ENCODE data around the gene RDH11. TPM values are rescaled to one million over a fixed set of nuclear protein-coding genes. Genes with fewer than 3 reads are reported as not detected.
"Not testable (repeated sequence)": the region's sequence is repeated elsewhere in the genome, so short reads cannot be mapped to it uniquely, and the experiment has no call there.

Gene RDH11
- total RNA-seq, 4 donors from 2014 or later = 24.0 to 48.8 (median 34.9) TPM

DNA sequence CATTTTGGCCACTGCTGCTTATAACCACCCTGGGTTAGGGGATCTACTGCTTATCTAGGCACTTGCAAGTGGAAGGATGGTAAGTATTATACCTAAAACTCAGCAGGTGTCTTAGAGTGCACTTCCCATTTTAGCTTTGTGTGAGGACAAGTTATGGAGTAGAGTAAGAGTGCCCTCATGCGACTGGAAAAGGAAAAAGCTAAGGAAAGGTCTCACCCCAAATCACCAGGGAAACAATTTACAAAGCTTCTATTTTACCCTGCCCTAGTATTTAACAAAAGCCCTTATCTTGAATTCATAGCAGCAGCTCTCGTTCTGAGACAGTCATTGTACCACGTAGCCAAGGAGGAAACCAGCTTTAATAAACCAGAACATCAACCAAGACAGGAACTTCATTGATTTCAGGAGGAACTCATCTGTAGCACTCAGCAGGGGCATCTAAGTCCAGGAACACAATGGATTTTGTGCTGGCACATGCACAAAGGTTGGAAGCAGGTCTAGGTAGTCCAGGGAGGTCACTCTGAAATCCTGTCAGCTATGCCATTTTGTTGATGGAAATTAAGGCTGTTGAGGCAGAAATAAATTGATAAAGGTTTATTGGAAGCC lies 9.0 kb upstream of the RDH11 start:
- H3K4me1 ChIP-seq = peaks cover 0 to 8% (median 0%) of the 10 kb centered on the region in 4 donors
- H3K27me3 ChIP-seq = no peaks in the 10 kb centered on the region
- peak overlapping the region in 2 of 4 donors; percentile 6 to 58 for H3K27ac ChIP-seq
- 0 to 1% methylated on average over 3 of the region's 3 CpGs for WGBS, 2 donors
- H3K4me3 ChIP-seq = no peak overlapping the region
- no peaks in the 10 kb centered on the region for H3K9me3 ChIP-seq
- DNase-seq (ENCODE audit: low spot score in 2 of 2) = peak in 1 of 2 donors; percentile 44
- TF ChIP-seq, protein P1, sequence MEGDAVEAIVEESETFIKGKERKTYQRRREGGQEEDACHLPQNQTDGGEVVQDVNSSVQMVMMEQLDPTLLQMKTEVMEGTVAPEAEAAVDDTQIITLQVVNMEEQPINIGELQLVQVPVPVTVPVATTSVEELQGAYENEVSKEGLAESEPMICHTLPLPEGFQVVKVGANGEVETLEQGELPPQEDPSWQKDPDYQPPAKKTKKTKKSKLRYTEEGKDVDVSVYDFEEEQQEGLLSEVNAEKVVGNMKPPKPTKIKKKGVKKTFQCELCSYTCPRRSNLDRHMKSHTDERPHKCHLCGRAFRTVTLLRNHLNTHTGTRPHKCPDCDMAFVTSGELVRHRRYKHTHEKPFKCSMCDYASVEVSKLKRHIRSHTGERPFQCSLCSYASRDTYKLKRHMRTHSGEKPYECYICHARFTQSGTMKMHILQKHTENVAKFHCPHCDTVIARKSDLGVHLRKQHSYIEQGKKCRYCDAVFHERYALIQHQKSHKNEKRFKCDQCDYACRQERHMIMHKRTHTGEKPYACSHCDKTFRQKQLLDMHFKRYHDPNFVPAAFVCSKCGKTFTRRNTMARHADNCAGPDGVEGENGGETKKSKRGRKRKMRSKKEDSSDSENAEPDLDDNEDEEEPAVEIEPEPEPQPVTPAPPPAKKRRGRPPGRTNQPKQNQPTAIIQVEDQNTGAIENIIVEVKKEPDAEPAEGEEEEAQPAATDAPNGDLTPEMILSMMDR (IDR thresholded peaks at IDR 0.05) = peak; percentile 57 to 78 (median 65)
- no peak for TF ChIP-seq EP300 (IDR thresholded peaks at IDR 0.05)
- no peak for TF ChIP-seq POLR2A (IDR thresholded peaks at IDR 0.05)
- H3K36me3 ChIP-seq = no peaks in the 10 kb centered on the region

DNA sequence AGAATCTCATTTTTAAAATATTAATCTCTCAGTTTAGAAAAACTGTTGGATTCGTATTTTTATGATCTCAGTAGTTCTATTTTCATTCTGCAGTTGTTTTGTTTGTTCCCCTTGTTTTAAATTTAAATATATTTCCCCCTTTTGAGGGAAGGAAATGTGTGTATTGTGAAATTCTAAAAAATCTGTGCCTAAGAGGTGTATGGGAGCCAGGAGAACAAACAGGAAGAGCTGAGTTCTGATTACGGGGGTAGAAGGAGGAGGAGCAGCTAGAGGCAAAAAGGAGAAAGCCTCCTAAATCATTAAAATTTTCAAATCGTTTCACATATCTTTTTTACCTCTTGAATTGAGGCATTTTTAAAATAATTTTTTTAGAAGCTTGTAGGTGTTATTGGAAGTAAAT lies 8.4 kb upstream of the RDH11 start:
- Histone ChIP-seq H3K9me3 (no peaks in the 10 kb centered on the region), H3K36me3 (no peaks in the 10 kb centered on the region), H3K4me3 (no peak overlapping the region), H3K27ac (no peak overlapping the region), H3K4me1 (peaks cover 0 to 8% (median 0%) of the 10 kb centered on the region in 4 donors), H3K27me3 (no peaks in the 10 kb centered on the region)
- TF ChIP-seq EP300 (IDR thresholded peaks at IDR 0.05) = no peak
- TF ChIP-seq, protein P1 (IDR thresholded peaks at IDR 0.05) = no peak
- TF ChIP-seq POLR2A (IDR thresholded peaks at IDR 0.05) = no peak
- no peak for DNase-seq (ENCODE audit: low spot score in 2 of 2)
- 48 to 55% methylated on average over 3 of the region's 3 CpGs for WGBS, 2 donors

- not testable (repeated sequence) for H3K36me3 ChIP-seq
These were observed 5.9 kb upstream of the RDH11 start, which contains the start of gene RDH12 for GRCh38 chr14:67701492-67701891. TSS of gene RDH12 (plus strand) at chr14:67701886. CDS start at chr14:67722643, 20,757 bp downstream.

DNA sequence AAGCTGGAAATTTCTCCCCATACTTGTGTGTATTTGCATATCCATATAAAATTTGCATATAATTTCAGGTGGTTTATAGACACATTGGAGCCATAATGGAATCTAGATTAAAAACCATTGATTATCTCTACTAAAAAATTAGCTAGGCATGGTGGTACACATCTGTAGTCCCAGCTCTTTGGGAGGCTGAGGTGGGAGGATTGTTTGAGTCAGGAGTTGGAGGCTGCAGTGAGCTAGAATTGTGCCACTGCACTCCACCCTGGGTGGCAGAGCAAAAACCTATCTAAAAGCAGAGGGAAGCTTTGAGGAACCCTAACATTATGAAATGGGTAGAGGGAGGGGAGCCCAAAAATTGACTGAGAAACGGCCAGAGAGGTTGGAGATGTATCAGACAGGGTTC lies 2.6 kb upstream of the RDH11 start:
- Histone ChIP-seq H3K27me3 (no peaks in the 10 kb centered on the region), H3K4me1 (peaks cover 0 to 17% (median 2%) of the 10 kb centered on the region in 4 donors), H3K4me3 (no peak overlapping the region), H3K36me3 (no peaks in the 10 kb centered on the region), H3K9me3 (no peaks in the 10 kb centered on the region), H3K27ac (no peak overlapping the region)
- DNase-seq (ENCODE audit: low spot score in 2 of 2) = no peak
- TF ChIP-seq EP300 (IDR thresholded peaks at IDR 0.05) = no peak
- TF ChIP-seq POLR2A (IDR thresholded peaks at IDR 0.05) = no peak
- TF ChIP-seq, protein P1 (IDR thresholded peaks at IDR 0.05) = no peak
- WGBS, 2 donors = 58 to 82% methylated on average over 1 of the region's 1 CpG

More at GRCh38 chr14:67701492-67701891, 5.9 kb upstream of the RDH11 start, which contains the start of gene RDH12:
- not testable (repeated sequence) for H3K4me1 ChIP-seq; H3K27me3 ChIP-seq; H3K9me3 ChIP-seq; H3K4me3 ChIP-seq; DNase-seq (ENCODE audit: low spot score in 2 of 2); H3K27ac ChIP-seq
- 83 to 88% methylated on average over 8 of the region's 8 CpGs for WGBS, 2 donors

DNA sequence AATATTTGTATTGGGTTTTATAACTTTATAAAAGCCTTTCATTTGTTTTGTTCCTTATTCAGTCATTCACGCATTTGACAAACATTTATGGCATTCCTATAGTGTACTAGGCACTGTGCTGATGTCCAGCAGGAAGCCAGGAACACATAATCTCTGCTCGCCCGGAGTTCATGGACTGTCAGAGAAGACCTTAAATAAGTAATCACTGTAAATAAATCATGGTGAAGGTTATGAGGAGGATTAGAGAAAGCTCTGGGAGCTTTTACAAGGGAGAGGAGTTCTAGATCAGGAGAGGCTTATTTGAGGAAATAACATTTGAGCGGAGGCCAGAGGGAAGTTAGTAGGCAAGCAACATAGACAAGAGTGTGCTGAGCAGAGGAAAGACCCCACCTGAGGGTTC lies 1.4 kb upstream of the RDH11 start:
- WGBS, 2 donors = 70 to 83% methylated on average over 4 of the region's 4 CpGs
- Histone ChIP-seq H3K4me3 (no peak overlapping the region), H3K4me1 (peaks cover 0 to 23% (median 5%) of the 10 kb centered on the region in 4 donors), H3K36me3 (peaks cover 0 to 5% (median 0%) of the 10 kb centered on the region in 3 donors), H3K27ac (no peak overlapping the region), H3K27me3 (no peaks in the 10 kb centered on the region), H3K9me3 (no peaks in the 10 kb centered on the region)
- TF ChIP-seq POLR2A (IDR thresholded peaks at IDR 0.05) (no peak), EP300 (IDR thresholded peaks at IDR 0.05) (no peak)
- TF ChIP-seq, protein P1 (IDR thresholded peaks at IDR 0.05) = no peak
- no peak for DNase-seq (ENCODE audit: low spot score in 2 of 2)
